AG08396 (cell line): ENCODE measurements around the gene SLC25A28.

Experiments used
- DNase-seq: peaks from one replicate; pipeline ENCODE4 v3.0.0; 2012; ENCODE audit warnings: low spot score, mixed read lengths

The SLC25A28 gene

DNA sequence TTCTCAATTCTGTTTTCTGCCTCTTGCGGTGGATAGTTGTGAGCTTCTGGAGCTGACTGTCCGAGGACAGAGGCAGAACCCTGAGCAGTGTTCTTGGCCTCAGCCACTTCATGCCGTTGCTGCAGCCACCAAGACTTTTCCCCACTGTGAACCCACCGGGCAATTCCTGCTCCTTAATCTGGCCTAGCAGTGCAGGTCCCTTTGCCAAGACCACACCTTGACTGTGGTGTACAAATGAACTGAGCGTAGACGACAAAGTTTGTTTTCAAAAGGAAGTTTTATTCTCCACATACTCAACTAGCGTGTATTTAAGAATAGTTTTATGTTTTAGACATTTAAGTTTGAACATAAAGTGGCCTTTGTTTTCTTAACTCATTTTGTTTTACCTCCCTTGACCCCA lies 29.4 kb downstream of the SLC25A28 start:
- DNase-seq: no peak

DNA sequence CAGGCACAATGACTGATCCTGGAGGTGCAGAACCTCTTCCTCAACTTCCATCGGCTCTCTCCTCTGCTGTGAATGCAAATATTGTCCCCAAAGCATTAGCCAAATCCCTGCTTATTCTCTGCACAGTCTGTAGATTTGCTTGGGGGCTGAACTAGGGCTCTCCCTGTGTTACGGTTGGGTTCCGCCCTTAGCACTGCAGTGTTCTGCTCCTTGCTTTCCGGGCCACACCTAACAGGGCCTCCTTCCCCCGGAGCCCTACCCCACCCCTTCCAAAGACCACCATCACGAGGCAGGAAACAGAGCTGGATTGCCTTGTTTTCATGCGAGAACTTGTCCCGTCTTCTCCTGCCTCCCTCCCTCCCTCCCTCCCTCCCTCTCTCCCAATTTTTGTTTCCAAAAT lies 36.6 kb downstream of the SLC25A28 start:
- no peak for DNase-seq

GRCh38 chr10:99582255-99582770 lies 37.9 kb downstream of the SLC25A28 start:
- DNase-seq: no peak

- DNase-seq: no peak
Observed at GRCh38 chr10:99579971-99580370, 40.3 kb downstream of the SLC25A28 start.

GRCh38 chr10:99573790-99574189 lies 46.4 kb downstream of the SLC25A28 start:
- no peak for DNase-seq

GRCh38 chr10:99571816-99572215 lies 48.4 kb downstream of the SLC25A28 start:
- no peak for DNase-seq

DNA sequence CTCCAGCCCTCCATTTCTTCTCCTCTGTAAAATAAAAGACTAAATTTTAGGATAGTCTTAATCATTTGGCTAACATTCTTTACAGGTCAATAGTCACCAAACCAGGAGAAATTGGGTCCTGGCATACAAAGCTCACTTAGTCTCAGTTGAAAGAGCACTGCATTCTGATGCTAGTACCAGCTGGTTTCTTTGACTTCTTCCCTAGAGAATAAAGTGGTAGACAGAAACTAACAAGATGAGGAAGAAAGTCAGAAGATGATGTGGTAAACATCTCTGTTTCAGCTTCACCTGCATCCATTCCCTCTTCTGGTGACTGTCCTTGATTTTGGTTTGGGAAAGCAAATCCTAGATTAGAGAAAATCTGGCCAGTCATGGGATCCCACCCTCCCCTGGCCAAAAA lies 50.3 kb downstream of the SLC25A28 start:
- no peak for DNase-seq

- DNase-seq: no peak
Observed at GRCh38 chr10:99569253-99569939, 50.8 kb downstream of the SLC25A28 start.

DNA sequence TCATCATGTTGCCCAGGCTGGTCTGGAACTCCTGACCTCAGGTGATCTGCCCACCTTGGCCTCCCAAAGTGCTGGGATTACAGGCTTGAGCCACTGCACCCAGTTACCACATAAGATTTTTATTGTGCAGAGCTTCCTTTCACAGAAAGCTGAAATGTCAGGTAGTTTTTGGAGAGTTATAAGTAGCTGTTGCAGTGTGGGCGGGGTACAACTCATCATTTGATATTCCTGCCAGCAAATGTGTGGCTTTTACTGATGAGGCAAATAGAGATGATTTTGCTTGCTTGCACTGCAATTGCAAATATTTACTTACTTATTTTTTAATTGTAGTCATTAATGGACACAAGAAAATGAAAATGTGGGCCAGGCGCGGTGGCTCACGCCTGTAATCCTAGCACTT lies 55.1 kb downstream of the SLC25A28 start:
- no peak for DNase-seq

- no peak for DNase-seq
Observed at GRCh38 chr10:99564361-99564760, 55.9 kb downstream of the SLC25A28 start.

- DNase-seq: no peak
Observed at GRCh38 chr10:99562631-99563030, 57.6 kb downstream of the SLC25A28 start.
